Measurements from ENCODE around the gene CERKL.

- TF ChIP-seq CTCF (IDR thresholded peaks at IDR 0.05) (no peak), EZH2 (IDR thresholded peaks at IDR 0.05; ENCODE audit: borderline replicate concordance, insufficient read depth, low read depth, low read length, poor library complexity, severe bottlenecking) (no peak)
These were observed 98.5 kb downstream of the CERKL start for GRCh38 chr2:181558371-181558770.

Data from B cell (primary cell).